GM13976 (cell line): ENCODE measurements around the gene DNAJC18.
A peak's percentile ranks its signal among the peaks of the same experiment; 100 is the strongest.

Source experiments
- DNase-seq: peaks from one replicate; pipeline ENCODE4 v3.0.0; 2012; ENCODE audit warnings: low spot score
- CTCF ChIP-seq: IDR thresholded peaks from 2 replicates; pipeline ENCODE4 v1.5.1; 2012; ENCODE audit warnings: borderline replicate concordance, mild to moderate bottlenecking; ENCODE audit not compliant: insufficient read depth; ENCODE audit errors: extremely low read depth, missing control alignments, control extremely low read depth
- in situ Hi-C: fragments of 300-500 bp; cut with MboI; formaldehyde crosslinking; loops from one replicate; pipeline ENCODE4 v1.12.0; 2022; ENCODE audit warnings: low sequenced_read_pairs, mixed read lengths, inconsistent platforms; ENCODE audit not compliant: unreplicated experiment

DNAJC18 gene

DNA sequence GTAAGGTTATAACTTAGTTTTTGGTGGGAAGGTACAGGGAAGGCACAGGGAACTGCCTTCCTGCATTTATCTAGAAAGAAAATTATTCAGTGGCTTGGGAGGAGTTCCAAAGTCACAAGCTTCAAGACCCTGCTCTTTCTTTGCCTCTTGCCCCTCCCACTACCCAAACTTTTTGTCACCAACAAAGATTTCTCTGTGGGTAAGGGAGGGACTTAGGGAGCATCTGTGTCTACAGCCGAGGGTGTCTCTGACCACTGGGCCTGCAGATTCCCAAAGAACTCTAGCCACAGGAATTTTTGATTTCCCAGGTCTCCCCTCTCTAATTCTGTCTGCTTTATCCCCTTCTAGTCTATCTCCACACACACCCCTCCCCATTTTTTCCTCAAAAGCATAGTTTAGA is 21.1 kb upstream of the DNAJC18 start:
- no peak for TF ChIP-seq CTCF
- in situ Hi-C loops: no loop called here

DNA sequence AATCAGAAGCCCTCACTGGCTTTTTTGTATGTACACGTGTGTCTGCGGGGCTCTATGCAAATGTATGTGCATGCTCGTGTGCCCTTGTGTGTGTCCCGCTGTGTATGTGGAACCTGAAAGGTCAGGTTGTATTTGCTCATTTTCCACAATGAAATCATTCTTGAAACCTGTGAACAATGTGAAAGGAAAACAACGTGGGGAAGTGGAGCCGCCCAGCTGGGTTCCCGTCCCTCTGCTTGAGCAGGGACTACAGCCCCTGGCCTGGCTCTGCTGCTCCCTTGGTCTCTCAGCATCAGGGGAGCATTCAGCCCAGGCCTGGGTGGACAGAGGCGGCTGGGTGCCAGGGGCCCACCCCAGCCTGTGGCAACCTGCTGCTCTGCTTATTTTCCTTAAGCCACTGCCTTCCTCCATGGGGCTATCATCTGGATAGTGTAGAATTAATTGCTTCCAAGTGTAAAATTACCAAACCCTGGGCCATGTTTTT is 20.2 kb upstream of the DNAJC18 start:
- peak; percentile 68 for DNase-seq
- TF ChIP-seq CTCF: no peak
- in situ Hi-C loops: no loop called here

More for the DNA sequence above, 21.1 kb upstream of the DNAJC18 start:
- DNase-seq: no peak

DNA sequence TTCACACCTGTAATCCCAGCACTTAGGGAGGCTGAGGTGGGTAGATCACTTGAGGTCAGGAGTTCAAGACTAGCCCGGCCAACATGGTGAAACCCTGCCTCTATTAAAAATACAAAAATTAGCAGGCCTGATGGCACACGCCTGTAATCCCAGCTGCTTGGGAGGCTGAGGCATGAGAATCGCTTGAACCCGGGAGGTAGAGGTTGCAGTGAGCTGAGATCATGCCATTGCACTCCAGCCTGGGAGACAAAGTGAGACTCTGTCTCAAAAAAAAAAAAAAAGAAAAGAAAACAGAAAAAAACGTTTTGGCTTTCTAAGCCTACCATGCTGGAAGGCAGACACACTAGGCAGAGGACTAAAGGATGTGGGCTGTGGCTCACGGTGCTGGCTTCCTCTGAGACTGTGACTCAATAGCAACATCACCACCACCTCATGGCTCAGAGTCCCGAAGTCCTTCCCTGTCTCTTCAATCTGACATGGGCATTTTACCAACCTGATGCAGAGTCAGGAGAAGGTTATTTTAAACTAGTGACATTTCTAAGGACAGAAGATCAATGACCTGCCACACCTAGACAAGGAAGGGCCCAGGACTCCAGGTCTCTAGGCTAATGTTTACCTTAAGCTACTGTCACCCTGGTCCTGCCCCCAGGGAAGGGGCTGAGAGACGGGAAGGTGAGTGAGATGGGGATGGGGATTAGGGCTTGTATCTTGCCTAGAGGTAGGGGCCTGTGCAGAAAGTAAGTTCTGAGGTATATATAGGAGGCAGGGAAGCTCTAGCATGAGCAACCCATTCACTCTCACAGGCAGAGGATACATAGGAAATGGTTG is 19.5 kb upstream of the DNAJC18 start:
- peak; percentile 77 for DNase-seq
- no peak for TF ChIP-seq CTCF
- in situ Hi-C loops: no loop called here

GRCh38 chr5:139457653-139458306 is 18.5 kb upstream of the DNAJC18 start:
- in situ Hi-C loops: no loop called here
- TF ChIP-seq CTCF: no peak
- DNase-seq: peak; percentile 69

GRCh38 chr5:139457241-139457640 is 17.9 kb upstream of the DNAJC18 start:
- TF ChIP-seq CTCF: no peak
- in situ Hi-C loops: no loop called here
- no peak for DNase-seq

DNA sequence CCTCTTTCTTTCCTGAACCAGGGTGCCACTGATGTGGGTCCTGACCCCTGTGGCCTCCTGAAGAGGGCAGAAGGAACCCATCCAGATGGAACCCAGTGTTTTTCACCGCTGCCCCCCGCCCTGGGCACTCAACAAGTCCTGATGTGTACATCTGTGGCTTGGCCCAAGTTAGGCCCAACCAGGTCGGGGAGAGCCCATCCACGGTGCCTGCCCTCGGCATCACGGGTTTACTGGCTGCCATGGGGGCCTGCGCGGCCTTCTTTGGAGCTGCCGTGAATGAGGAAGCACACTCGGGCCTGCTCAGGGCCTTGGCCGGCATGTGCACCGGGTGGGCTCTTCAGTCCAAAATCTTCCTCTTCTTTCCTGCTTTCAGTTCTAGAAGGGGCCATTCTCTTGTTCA is 17.5 kb upstream of the DNAJC18 start:
- TF ChIP-seq CTCF: no peak
- DNase-seq: no peak
- in situ Hi-C loops: no loop called here
